Measurements from ENCODE around the gene CDR2.

DNA sequence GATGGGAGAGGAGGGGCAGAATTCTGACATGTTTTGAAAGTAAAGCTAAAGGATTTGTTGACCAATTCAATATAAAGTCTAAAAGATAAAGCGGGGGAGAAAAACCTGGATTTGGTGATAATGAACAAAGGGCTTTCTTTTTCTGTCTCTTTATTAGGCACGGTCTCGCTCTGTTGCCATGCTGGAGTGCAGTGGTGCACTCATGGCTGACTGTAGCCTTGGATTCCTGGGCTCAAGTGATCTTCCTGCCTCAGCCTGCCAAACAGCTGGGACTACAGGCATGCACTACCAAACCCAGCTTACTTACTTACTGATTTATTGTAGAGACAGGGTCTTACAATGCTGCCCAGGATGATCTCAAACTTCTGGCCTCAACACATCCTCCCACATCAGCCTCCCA is 7.5 kb downstream of the CDR2 start:
- TF ChIP-seq, protein P1, sequence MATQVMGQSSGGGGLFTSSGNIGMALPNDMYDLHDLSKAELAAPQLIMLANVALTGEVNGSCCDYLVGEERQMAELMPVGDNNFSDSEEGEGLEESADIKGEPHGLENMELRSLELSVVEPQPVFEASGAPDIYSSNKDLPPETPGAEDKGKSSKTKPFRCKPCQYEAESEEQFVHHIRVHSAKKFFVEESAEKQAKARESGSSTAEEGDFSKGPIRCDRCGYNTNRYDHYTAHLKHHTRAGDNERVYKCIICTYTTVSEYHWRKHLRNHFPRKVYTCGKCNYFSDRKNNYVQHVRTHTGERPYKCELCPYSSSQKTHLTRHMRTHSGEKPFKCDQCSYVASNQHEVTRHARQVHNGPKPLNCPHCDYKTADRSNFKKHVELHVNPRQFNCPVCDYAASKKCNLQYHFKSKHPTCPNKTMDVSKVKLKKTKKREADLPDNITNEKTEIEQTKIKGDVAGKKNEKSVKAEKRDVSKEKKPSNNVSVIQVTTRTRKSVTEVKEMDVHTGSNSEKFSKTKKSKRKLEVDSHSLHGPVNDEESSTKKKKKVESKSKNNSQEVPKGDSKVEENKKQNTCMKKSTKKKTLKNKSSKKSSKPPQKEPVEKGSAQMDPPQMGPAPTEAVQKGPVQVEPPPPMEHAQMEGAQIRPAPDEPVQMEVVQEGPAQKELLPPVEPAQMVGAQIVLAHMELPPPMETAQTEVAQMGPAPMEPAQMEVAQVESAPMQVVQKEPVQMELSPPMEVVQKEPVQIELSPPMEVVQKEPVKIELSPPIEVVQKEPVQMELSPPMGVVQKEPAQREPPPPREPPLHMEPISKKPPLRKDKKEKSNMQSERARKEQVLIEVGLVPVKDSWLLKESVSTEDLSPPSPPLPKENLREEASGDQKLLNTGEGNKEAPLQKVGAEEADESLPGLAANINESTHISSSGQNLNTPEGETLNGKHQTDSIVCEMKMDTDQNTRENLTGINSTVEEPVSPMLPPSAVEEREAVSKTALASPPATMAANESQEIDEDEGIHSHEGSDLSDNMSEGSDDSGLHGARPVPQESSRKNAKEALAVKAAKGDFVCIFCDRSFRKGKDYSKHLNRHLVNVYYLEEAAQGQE (IDR thresholded peaks at IDR 0.05; ENCODE audit: insufficient replicate concordance, low read depth): no peak
- TF ChIP-seq, protein P2, sequence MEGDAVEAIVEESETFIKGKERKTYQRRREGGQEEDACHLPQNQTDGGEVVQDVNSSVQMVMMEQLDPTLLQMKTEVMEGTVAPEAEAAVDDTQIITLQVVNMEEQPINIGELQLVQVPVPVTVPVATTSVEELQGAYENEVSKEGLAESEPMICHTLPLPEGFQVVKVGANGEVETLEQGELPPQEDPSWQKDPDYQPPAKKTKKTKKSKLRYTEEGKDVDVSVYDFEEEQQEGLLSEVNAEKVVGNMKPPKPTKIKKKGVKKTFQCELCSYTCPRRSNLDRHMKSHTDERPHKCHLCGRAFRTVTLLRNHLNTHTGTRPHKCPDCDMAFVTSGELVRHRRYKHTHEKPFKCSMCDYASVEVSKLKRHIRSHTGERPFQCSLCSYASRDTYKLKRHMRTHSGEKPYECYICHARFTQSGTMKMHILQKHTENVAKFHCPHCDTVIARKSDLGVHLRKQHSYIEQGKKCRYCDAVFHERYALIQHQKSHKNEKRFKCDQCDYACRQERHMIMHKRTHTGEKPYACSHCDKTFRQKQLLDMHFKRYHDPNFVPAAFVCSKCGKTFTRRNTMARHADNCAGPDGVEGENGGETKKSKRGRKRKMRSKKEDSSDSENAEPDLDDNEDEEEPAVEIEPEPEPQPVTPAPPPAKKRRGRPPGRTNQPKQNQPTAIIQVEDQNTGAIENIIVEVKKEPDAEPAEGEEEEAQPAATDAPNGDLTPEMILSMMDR (IDR thresholded peaks at IDR 0.05; ENCODE audit: insufficient read depth, low read length): no peak
- TF ChIP-seq POLR2AphosphoS5 (IDR thresholded peaks at IDR 0.05; ENCODE audit: low read depth): no peak
- no peak for TF ChIP-seq SPI1 (IDR thresholded peaks at IDR 0.05; ENCODE audit: borderline replicate concordance, low read depth)
- TF ChIP-seq GABPA (IDR thresholded peaks at IDR 0.05; ENCODE audit: low read depth): no peak
